Measurements from ENCODE around the gene TSPEAR. TPM values are rescaled to one million over a fixed set of nuclear protein-coding genes. Genes with fewer than 3 reads are reported as not detected.
"Not testable (repeated sequence)": the region's sequence is repeated elsewhere in the genome, so short reads cannot be mapped to it uniquely, and the experiment has no call there.

Gene TSPEAR
- total RNA-seq, 3 donors from 2014 or later = not detected

DNA sequence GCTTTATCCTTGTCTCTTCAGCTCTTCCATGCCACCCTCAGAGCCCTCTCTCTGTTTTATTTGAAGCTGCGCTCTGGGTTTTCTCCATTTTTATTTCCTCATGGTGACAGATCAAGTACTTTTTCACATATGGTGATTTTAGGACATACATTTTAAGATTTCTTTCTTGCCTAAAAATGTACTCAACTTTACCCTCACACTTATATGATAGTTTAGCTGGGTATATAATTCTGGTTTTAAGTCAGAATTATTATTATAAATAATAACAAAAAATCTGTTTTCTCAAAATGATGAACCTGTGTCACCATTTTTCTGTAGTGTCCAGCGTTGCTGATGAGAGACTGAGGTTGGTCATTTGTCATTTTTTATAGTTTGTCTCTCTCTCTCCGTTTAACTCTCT is 130.2 kb downstream of the TSPEAR start:
- H3K36me3 Mint-ChIP-seq (ENCODE audit: insufficient read depth) = peaks cover 2% of the 10 kb centered on the region
- DNase-seq = no peak
- peaks cover 17% of the 10 kb centered on the region for H3K4me1 Mint-ChIP-seq (ENCODE audit: low read depth)
- H3K27me3 Mint-ChIP-seq (ENCODE audit: low read depth) = peaks cover 10% of the 10 kb centered on the region
- ATAC-seq = no peak
- no peak overlapping the region for H3K4me3 Mint-ChIP-seq
- H3K9me3 Mint-ChIP-seq = peaks cover 19% of the 10 kb centered on the region

DNA sequence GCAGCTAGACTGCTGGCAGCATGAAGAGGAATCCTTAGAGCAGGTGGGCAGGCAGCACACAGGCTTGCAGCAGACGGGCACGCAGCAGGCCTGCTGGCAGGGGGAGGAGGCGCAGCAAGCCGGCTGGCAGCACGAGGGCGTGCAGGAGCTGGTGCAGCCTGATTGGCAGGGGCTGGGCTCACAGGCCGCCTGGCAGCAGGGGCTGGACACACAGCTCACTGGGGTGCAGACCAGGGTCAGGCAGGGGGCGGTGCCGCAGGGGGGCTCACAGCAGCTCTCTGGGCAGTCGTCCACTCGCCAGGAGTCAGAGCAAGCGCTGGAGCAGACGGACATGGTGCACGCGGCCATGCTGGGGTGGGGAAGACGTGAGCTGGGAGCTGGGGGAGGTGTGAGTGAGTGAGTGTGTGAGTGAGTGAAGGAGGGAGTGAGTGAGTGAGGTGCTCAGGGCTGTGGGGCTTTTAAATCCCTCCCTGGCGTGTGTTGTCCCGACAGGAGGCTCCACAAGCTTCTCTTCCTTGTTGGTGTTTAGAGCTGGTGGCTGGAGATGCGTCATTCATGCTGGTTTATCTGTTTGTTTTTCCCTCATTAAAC is 131.0 kb downstream of the TSPEAR start, which contains the start of gene KRTAP10-5:
KRTAP10-5 (minus strand) TSS at position 374 of the 591 bp plus-strand sequence; CDS start at position 348, 26 bp downstream.
- not testable (repeated sequence) for H3K4me3 Mint-ChIP-seq; H3K27me3 Mint-ChIP-seq (ENCODE audit: low read depth); ATAC-seq; DNase-seq; H3K36me3 Mint-ChIP-seq (ENCODE audit: insufficient read depth)
- Mint-ChIP-seq H3K9me3 (peaks cover 19% of the 10 kb centered on the region), H3K4me1 (ENCODE audit: low read depth) (peaks cover 17% of the 10 kb centered on the region)

DNA sequence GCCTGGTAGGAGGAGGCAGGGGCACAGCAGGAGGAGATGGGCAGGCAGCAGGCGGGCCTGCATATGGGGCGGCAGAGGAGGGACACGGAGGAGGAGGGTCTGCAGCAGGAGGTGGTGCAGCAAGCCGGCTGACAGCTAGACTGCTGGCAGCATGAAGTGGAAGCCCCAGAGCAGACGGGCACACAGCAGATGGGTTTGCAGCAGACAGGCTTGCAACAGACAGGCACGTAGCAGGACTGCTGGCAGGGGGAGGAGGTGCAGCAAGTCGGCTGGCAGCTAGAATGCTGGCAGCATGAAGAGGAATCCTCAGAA is 131.6 kb downstream of the TSPEAR start:
- peaks cover 19% of the 10 kb centered on the region for H3K9me3 Mint-ChIP-seq
- ATAC-seq (no peak), DNase-seq (no peak)
- peaks cover 17% of the 10 kb centered on the region for H3K4me1 Mint-ChIP-seq (ENCODE audit: low read depth)
- no peak overlapping the region for H3K4me3 Mint-ChIP-seq
- peaks cover 2% of the 10 kb centered on the region for H3K36me3 Mint-ChIP-seq (ENCODE audit: insufficient read depth)
- peaks cover 6% of the 10 kb centered on the region for H3K27me3 Mint-ChIP-seq (ENCODE audit: low read depth)

DNA sequence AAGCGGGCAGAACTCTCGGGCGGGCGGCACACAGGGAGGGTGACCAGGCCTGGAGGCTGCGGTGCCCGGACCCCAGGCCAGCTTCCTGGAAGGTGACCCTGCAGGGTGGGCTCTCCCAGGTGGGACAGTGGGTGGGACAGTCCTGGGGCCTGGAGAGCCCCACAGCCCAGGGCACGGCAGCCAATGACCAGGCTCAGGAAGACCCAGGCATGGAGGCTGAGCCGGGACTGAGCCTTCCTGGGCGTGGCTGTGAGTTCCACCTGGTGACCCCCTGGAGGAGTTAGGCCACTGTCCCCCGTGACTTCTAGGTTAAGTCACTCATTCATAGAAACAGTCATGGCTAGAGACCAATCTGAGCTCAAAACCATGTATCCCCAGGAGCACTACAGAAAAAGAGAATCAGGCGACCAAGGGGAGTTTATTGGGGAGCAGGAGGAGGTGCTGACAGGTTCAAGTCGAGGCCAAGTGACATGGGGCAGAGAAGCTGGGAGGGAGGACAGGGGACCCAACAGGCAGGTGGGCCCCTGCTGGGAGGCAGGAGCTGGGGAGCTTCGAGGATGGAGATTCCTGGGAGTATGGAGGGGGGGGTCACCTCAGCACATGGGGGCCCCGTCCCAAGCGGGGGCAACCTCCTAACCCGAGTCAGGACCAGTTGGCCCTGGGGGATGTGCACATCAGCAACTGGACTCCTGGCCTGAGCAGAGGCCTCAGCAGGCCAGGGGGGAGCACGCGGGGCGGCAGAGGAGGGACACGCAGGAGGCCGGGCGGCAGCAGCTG is 132.1 kb downstream of the TSPEAR start:
- Mint-ChIP-seq H3K27me3 (ENCODE audit: low read depth) (peaks cover 4% of the 10 kb centered on the region), H3K9me3 (peaks cover 19% of the 10 kb centered on the region), H3K4me3 (no peak overlapping the region), H3K4me1 (ENCODE audit: low read depth) (peaks cover 18% of the 10 kb centered on the region), H3K36me3 (ENCODE audit: insufficient read depth) (peaks cover 2% of the 10 kb centered on the region)
- ATAC-seq = no peak
- DNase-seq = no peak

DNA sequence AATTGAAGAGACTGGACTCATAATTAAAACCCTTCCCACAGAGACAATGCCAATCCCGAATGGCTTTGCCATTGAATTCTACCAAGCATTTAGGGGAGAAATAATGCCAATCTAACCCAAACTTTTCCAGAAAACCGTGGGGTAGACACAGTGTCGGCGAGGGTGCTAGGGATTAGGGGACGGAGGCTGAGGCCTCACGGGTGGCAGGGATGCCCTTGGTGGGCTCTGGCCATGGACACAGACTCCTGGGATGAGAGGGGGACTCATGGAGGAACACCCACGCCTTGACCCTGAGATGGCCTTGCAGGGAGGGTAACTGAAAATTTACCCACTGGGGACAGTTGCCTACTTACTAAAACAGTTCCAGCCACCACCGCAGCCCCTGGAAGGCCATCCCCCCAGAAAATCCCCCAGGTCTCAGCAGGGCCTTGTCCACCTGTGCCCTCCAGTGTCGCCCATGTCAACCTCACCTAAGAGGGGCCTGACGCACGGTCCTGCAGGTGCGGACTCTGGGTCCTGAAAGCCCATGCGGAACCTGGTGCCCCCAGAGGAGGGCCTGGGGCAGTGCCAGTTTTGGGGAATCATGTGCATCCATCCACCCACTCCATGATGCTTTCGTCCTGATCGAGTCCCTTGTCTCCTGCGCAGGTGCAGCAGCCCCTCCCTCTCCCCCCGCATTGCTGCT is 132.9 kb downstream of the TSPEAR start:
- Mint-ChIP-seq H3K4me3 (no peak overlapping the region), H3K4me1 (ENCODE audit: low read depth) (peaks cover 11% of the 10 kb centered on the region), H3K27me3 (ENCODE audit: low read depth) (peaks cover 4% of the 10 kb centered on the region), H3K36me3 (ENCODE audit: insufficient read depth) (peaks cover 2% of the 10 kb centered on the region), H3K9me3 (peaks cover 19% of the 10 kb centered on the region)
- ATAC-seq = no peak
- DNase-seq = no peak

DNA sequence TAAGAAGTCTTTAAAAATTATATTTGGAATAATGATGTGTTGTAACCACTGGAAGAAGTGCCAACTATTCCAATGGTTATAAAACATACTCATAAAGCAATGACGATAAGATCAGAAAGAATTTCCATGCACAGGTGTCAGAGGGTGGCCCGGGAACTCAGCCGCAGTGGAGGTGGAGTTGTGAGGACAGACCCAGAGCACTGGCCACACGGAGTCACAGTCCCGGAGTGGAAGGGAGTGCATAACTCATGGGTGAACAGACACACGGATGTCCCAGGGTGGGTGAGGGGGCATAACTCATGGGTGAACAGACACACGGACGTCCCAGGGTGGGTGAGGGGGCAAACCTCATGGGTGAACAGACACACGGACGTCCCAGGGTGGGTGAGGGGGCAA is 135.3 kb downstream of the TSPEAR start:
- no peak overlapping the region for H3K4me3 Mint-ChIP-seq
- no peak for ATAC-seq
- peaks cover 4% of the 10 kb centered on the region for H3K4me1 Mint-ChIP-seq (ENCODE audit: low read depth)
- H3K9me3 Mint-ChIP-seq = peaks cover 14% of the 10 kb centered on the region
- peaks cover 10% of the 10 kb centered on the region for H3K27me3 Mint-ChIP-seq (ENCODE audit: low read depth)
- H3K36me3 Mint-ChIP-seq (ENCODE audit: insufficient read depth) = peaks cover 2% of the 10 kb centered on the region
- DNase-seq = no peak

DNA sequence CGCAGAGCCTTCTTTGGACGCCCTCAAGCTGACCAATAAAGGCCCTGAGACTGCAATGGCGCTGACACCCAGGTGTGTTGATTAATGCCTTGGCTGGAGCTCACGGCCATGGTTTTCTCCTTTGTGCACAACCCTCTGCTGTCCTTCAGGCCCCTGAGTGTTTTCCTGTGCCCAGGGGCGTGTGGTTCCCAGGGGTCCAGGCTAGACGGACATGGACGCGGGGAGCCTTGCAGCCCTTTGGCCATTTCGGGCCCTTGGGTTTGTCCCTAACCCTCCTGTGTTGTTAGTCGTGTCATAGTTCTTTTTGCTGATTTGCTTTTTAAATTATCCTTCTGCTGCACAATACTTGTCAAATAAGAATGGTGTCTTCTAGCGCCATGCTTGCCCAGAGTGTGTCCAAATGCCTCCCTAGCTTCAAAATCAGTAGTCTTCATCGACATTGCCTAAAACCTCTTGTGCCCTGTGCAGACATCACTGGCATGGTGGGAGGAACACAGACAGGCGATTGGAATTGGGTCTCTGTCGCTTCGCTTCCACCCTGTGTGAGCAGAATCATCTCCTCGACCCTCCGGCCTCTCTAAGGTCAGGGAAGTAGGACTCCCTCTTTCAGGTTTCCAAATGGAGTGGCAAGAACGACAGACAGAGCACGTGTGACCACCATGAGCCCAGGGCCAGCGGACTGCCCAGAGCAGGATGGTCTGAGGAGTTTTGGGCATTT is 135.9 kb downstream of the TSPEAR start:
- Mint-ChIP-seq H3K36me3 (ENCODE audit: insufficient read depth) (peaks cover 2% of the 10 kb centered on the region), H3K4me1 (ENCODE audit: low read depth) (peaks cover 4% of the 10 kb centered on the region), H3K9me3 (peaks cover 12% of the 10 kb centered on the region), H3K27me3 (ENCODE audit: low read depth) (peaks cover 10% of the 10 kb centered on the region), H3K4me3 (no peak overlapping the region)
- ATAC-seq (no peak), DNase-seq (no peak)

DNA sequence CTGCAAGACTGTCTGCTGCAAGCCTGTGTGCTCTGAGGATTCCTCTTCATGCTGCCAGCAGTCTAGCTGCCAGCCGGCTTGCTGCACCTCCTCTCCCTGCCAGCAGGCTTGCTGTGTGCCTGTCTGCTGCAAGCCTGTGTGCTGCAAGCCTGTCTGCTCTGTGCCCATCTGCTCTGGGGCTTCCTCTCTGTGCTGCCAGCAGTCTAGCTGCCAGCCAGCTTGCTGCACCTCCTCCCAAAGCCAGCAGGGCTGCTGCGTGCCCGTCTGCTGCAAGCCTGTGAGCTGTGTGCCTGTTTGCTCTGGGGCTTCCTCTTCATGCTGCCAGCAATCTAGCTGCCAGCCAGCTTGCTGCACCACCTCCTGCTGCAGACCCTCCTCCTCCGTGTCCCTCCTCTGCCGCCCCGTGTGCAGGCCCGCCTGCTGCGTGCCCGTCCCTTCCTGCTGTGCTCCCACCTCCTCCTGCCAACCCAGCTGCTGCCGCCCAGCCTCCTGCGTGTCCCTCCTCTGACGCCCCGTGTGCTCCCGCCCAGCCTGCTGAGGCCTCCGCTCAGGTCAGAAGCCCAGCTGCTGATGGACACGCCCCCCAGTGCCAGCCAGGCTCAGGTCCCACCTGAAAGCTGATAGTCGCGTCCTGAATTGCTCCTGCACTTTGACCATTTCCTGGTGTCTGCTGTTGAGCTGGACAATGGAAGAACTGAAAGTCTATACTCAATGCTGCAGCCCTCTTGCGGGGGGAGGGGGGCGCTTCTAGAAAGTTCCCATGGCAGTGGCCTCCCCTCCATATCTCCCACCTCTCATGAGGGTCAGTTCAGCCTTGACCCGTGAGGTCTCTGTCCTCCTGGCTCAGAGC is 136.7 kb downstream of the TSPEAR start:
- Mint-ChIP-seq H3K27me3 (ENCODE audit: low read depth) (peaks cover 10% of the 10 kb centered on the region), H3K4me3 (no peak overlapping the region), H3K36me3 (ENCODE audit: insufficient read depth) (peaks cover 2% of the 10 kb centered on the region), H3K4me1 (ENCODE audit: low read depth) (peaks cover 4% of the 10 kb centered on the region), H3K9me3 (peaks cover 12% of the 10 kb centered on the region)
- ATAC-seq = no peak
- DNase-seq = no peak

DNA sequence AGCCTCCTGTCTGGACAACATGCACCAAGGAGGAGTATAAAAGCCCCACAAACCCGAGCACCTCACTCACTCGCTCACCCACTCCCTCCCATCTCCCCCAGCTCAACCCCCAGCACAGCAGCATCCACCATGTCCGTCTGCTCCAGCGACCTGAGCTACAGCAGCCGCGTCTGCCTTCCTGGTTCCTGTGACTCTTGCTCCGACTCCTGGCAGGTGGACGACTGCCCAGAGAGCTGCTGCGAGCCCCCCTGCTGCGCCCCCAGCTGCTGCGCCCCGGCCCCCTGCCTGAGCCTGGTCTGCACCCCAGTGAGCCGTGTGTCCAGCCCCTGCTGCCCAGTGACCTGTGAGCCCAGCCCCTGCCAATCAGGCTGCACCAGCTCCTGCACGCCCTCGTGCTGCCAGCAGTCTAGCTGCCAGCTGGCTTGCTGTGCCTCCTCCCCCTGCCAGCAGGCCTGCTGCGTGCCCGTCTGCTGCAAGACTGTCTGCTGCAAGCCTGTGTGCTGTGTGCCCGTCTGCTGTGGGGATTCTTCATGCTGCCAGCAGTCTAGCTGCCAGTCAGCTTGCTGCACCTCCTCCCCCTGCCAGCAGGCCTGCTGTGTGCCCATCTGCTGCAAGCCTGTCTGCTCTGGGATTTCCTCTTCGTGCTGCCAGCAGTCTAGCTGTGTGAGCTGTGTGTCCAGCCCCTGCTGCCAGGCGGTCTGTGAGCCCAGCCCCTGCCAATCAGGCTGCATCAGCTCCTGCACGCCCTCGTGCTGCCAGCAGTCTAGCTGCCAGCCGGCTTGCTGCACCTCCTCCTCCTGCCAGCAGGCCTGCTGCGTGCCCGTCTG is 137.5 kb downstream of the TSPEAR start, which contains the start of gene KRTAP10-4:
KRTAP10-4 (plus strand) TSS at position 100 of the 827 bp plus-strand sequence; CDS start at position 130, 30 bp downstream.
- ATAC-seq; H3K4me1 Mint-ChIP-seq (ENCODE audit: low read depth); H3K4me3 Mint-ChIP-seq; H3K27me3 Mint-ChIP-seq (ENCODE audit: low read depth); DNase-seq; H3K36me3 Mint-ChIP-seq (ENCODE audit: insufficient read depth): not testable (repeated sequence)
- peaks cover 12% of the 10 kb centered on the region for H3K9me3 Mint-ChIP-seq

DNA sequence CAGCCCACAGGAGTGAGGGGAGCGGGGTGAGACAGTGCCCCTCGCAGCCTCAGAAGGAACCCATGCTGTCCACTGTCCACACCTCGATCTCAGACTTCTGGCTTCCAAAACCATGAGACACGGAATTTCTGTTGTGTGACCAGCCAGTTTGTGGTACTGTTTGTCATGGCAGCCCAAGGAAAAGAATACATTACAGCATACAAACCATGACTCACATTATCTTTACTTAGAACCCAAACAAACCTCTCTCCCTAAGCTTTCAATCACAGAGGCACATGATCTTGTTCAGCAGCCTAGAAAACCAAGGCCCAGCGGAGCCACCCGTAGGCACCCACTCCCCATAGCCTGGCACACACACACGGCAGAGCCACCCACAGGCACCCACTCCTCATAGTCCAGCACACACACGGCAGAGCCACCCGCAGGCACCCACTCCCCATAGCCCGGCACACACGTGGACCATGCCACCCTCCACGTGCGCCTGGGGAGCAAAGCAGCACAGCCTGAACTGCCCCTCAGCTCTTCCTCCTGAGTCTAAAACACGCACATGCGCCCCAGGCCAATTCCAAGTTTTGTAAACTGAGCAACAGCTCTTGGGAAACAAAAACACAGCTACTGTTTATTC is 138.3 kb downstream of the TSPEAR start:
- DNase-seq (no peak), ATAC-seq (no peak)
- Mint-ChIP-seq H3K27me3 (ENCODE audit: low read depth) (peaks cover 9% of the 10 kb centered on the region), H3K4me3 (no peak overlapping the region), H3K4me1 (ENCODE audit: low read depth) (peaks cover 4% of the 10 kb centered on the region), H3K9me3 (peaks cover 11% of the 10 kb centered on the region), H3K36me3 (ENCODE audit: insufficient read depth) (peaks cover 2% of the 10 kb centered on the region)

DNA sequence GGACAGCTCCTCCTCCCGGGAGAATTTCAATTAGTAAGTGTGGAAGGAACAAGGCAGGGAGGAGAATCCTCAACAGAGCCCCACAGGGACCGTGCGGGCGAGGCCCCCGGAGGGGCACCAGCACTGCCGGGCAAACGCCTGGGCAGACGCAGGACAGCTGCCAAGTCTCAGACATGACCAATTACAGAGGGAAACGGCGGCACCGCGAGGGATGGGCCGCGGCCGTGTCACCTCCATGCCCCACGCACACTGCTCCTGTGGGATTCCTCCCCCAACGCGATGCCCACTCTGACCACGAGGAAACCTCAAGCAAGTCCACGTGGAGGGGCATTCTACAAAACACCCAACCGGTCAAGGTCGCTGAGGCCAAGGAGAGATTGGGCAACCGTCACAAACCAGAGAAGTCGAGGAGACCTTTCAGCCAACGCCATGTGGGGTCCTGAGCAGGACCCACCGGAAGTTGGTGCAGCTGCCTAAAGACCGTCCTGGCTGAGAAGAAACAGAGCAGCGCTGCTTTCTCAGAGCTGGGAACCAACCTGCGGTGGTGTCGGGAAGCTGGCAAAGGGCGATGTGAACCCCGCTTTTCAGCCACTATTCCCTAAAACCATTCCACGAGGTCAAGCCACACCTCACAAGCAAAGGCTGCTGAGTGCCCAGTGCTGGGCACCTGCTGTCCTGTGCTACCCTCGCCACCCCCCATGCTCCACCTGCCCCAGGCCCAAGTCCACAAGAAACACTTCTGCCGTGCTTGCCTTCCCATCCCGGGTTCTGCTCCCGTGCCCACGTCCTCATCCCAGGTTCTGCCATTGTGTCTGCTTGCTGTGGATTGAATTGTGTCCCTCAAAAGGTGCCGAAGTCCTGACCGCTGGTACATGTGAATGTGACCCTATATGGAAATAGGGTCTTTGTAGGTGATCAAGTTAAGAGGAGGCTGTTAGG is 139.3 kb downstream of the TSPEAR start:
- Mint-ChIP-seq H3K36me3 (ENCODE audit: insufficient read depth) (no peaks in the 10 kb centered on the region), H3K9me3 (peaks cover 5% of the 10 kb centered on the region)

DNA sequence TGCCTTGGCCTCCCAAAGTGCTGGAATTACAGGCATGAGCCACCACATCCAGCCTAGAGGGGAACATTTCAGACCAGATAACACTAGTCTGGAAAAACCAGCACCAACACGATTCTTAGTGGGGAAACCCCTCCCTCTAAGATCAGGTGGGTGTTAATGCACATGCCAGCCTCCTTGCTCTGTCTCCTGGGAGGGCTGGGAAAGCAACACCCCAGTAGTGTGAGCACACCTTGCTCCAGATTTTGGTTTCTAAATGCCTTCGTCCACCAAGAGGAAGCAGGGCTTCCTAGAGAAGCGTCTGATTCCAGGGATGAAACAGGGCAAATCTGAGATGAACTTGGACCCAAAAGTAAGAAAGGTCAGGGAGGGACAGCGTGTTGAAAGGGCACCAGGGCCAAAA is 140.1 kb downstream of the TSPEAR start:
- ATAC-seq (no peak), DNase-seq (no peak)
- Mint-ChIP-seq H3K4me3 (no peak overlapping the region), H3K27me3 (ENCODE audit: low read depth) (peaks cover 9% of the 10 kb centered on the region), H3K9me3 (peaks cover 4% of the 10 kb centered on the region), H3K36me3 (ENCODE audit: insufficient read depth) (no peaks in the 10 kb centered on the region), H3K4me1 (ENCODE audit: low read depth) (peaks cover 4% of the 10 kb centered on the region)

More for the DNA sequence above, 139.3 kb downstream of the TSPEAR start:
- no peak for ATAC-seq
- Mint-ChIP-seq H3K27me3 (ENCODE audit: low read depth) (peaks cover 9% of the 10 kb centered on the region), H3K4me1 (ENCODE audit: low read depth) (peaks cover 4% of the 10 kb centered on the region), H3K4me3 (no peak overlapping the region)
- DNase-seq = no peak

All from activated T-cell treated with anti-CD3 and anti-CD28 coated beads, Interleukin-2, amount 50 U/mL, for 4 hours (primary cell).